Neural progenitor cell (in vitro differentiated cells): ENCODE results near the gene CARMIL1.

Source experiments
- CTCF ChIP-seq: fragments of 200-600 bp; sonication (generic); IDR thresholded peaks from 2 replicates; pipeline ENCODE4 v1.5.1; 2017; ENCODE audit warnings: antibody characterized with exemption, mild to moderate bottlenecking
- EZH2 ChIP-seq: fragments of 200-600 bp; sonication (generic); IDR thresholded peaks from 2 replicates; pipeline ENCODE4 v1.6.1; 2017; ENCODE audit warnings: antibody characterized with exemption, mild to moderate bottlenecking, moderate library complexity
- EZH2phosphoT487 ChIP-seq: fragments of 200-600 bp; sonication (generic); IDR thresholded peaks from 2 replicates; pipeline ENCODE4 v1.6.1; 2017; ENCODE audit warnings: antibody characterized with exemption

- TF ChIP-seq EZH2phosphoT487, result no peak
- no peak for TF ChIP-seq CTCF
- no peak for TF ChIP-seq EZH2
Observed at GRCh38 chr6:25487012-25487411, 207.8 kb downstream of the CARMIL1 start.
